Trophoblast cell (in vitro differentiated cells and primary cell): ENCODE measurements around the gene PIK3CB.

ENCODE experiments used
- DNase-seq, 2 donors: peaks; one replicate each; pipeline ENCODE4 v3.0.0-alpha.2; 2016
- H2AFZ ChIP-seq: 2 replicates; pipeline ENCODE4 v1.6.1; 2013; ENCODE audit warnings: low read length, moderate library complexity, mild to moderate bottlenecking; ENCODE audit not compliant: insufficient read depth, poor library complexity
- H2AK5ac ChIP-seq: 2 replicates; pipeline ENCODE4 v1.6.1; 2013; ENCODE audit warnings: mild to moderate bottlenecking, low read length
- H2BK120ac ChIP-seq: 2 replicates; pipeline ENCODE4 v1.6.1; 2013; ENCODE audit warnings: low read length, mild to moderate bottlenecking, moderate library complexity; ENCODE audit not compliant: insufficient read depth, poor library complexity
- H2BK12ac ChIP-seq: 2 replicates; pipeline ENCODE4 v1.6.1; 2013; ENCODE audit warnings: mild to moderate bottlenecking, low read length, moderate library complexity
- H2BK5ac ChIP-seq: 2 replicates; pipeline ENCODE4 v1.6.1; 2013; ENCODE audit warnings: low read length, low read depth, moderate library complexity, mild to moderate bottlenecking; ENCODE audit not compliant: poor library complexity
- H3K14ac ChIP-seq: 2 replicates; pipeline ENCODE4 v1.6.1; 2013; ENCODE audit warnings: mild to moderate bottlenecking, low read length
- H3K18ac ChIP-seq: 2 replicates; pipeline ENCODE4 v1.6.1; 2013; ENCODE audit warnings: mild to moderate bottlenecking, low read length
- H3K23ac ChIP-seq: 2 replicates; pipeline ENCODE4 v1.6.1; 2013; ENCODE audit warnings: low read length
- H3K27ac ChIP-seq: 2 replicates; pipeline ENCODE4 v1.5.1; 2013; ENCODE audit warnings: low read depth, mild to moderate bottlenecking, inconsistent platforms, low read length, moderate library complexity
- H3K27me3 ChIP-seq: 2 replicates; pipeline ENCODE4 v1.6.1; 2013; ENCODE audit warnings: inconsistent platforms, mild to moderate bottlenecking, low read length, moderate library complexity; ENCODE audit not compliant: insufficient read depth
- H3K36me3 ChIP-seq, 2 experiments: 1 replicate in 1 of 2; 2 replicates in 1 of 2; pipeline ENCODE4 v1.6.1; 2013; ENCODE audit warnings: low read length in 2 of 2, mild to moderate bottlenecking in 2 of 2, moderate library complexity in 1 of 2; ENCODE audit not compliant: insufficient read depth in 2 of 2, control insufficient read depth in 1 of 2
- H3K4ac ChIP-seq: 2 replicates; pipeline ENCODE4 v1.6.1; 2013; ENCODE audit warnings: low read depth, mild to moderate bottlenecking, low read length, moderate library complexity
- H3K4me1 ChIP-seq, 2 experiments: 1 replicate in 1 of 2; 2 replicates in 1 of 2; pipeline ENCODE4 v1.6.1; 2013; ENCODE audit warnings: low read length in 2 of 2, mild to moderate bottlenecking in 2 of 2, moderate library complexity in 1 of 2; ENCODE audit not compliant: insufficient read depth in 2 of 2, control insufficient read depth in 1 of 2
- H3K4me2 ChIP-seq: 2 replicates; pipeline ENCODE4 v1.6.1; 2013; ENCODE audit warnings: inconsistent platforms, mild to moderate bottlenecking, low read length, moderate library complexity
- H3K4me3 ChIP-seq: 2 replicates; pipeline ENCODE4 v1.5.1; 2013; ENCODE audit warnings: mild to moderate bottlenecking, low read depth, low read length, inconsistent platforms
- H3K79me1 ChIP-seq: one replicate; pipeline ENCODE4 v1.6.1; 2013; ENCODE audit warnings: low read length
- H3K79me2 ChIP-seq: 2 replicates; pipeline ENCODE4 v1.6.1; 2013; ENCODE audit warnings: low read length, mild to moderate bottlenecking; ENCODE audit not compliant: control insufficient read depth, insufficient read depth, poor library complexity
- H3K9ac ChIP-seq: 2 replicates; pipeline ENCODE4 v1.6.1; 2013; ENCODE audit warnings: mild to moderate bottlenecking, low read length
- H3K9me3 ChIP-seq: 2 replicates; pipeline ENCODE4 v1.6.1; 2013; ENCODE audit warnings: low read depth, mild to moderate bottlenecking, control low read depth, inconsistent platforms, low read length; ENCODE audit not compliant: insufficient read depth
- H4K12ac ChIP-seq: 2 replicates; pipeline ENCODE4 v1.6.1; 2013; ENCODE audit warnings: low read depth, mild to moderate bottlenecking, low read length, moderate library complexity
- H4K8ac ChIP-seq: 2 replicates; pipeline ENCODE4 v1.6.1; 2013; ENCODE audit warnings: low read depth, mild to moderate bottlenecking, low read length, moderate library complexity
- H4K91ac ChIP-seq: one replicate; pipeline ENCODE4 v1.6.1; 2013; ENCODE audit warnings: low read depth, mild to moderate bottlenecking, low read length, moderate library complexity
- WGBS: extraction: QIAGEN DNeasy Blood & Tissue Kit; methylation state at CpG from one replicate; pipeline ENCODE4 v1.1.7; 2013; ENCODE audit warnings: missing lambda C conversion rate; ENCODE audit not compliant: insufficient read length, insufficient coverage; ENCODE audit errors: extremely low coverage; 5-methylcytosine and 5-hydroxymethylcytosine counted together

PIK3CB gene

GRCh38 chr3:138771585-138771984 is 63.1 kb downstream of the PIK3CB start:
- Histone ChIP-seq H3K79me1 (peaks cover 3% of the 10 kb centered on the region), H3K4me1 (peaks cover 3% of the 10 kb centered on the region in 2 experiments), H3K4ac (no peak overlapping the region), H3K4me3 (no peak overlapping the region), H2BK120ac (no peak overlapping the region), H2AFZ (no peak overlapping the region), H4K12ac (no peak overlapping the region), H3K14ac (no peak overlapping the region), H3K9ac (no peak overlapping the region), H3K18ac (no peak overlapping the region), H2BK12ac (no peak overlapping the region), H3K27me3 (no peaks in the 10 kb centered on the region), H3K36me3 (peaks cover 15 to 17% of the 10 kb centered on the region in 2 experiments), H3K27ac (no peak overlapping the region), H4K8ac (no peak overlapping the region), H3K23ac (no peak overlapping the region), H3K9me3 (peaks cover 17% of the 10 kb centered on the region), H3K79me2 (no peaks in the 10 kb centered on the region), H2AK5ac (no peak overlapping the region), H4K91ac (no peak overlapping the region), H3K4me2 (no peak overlapping the region), H2BK5ac (no peak overlapping the region)
- DNase-seq = no peak
- no CpG with 5 or more reads among the region's 2 CpGs for WGBS

- H3K27ac ChIP-seq = no peak overlapping the region
- no peaks in the 10 kb centered on the region for H3K27me3 ChIP-seq
- H3K79me1 ChIP-seq = no peaks in the 10 kb centered on the region
- no peak overlapping the region for H2BK12ac ChIP-seq
- H3K4me3 ChIP-seq = no peak overlapping the region
- no peak overlapping the region for H4K12ac ChIP-seq
- H3K4me1 ChIP-seq = no peaks in the 10 kb centered on the region
- H3K9me3 ChIP-seq = peaks cover 17% of the 10 kb centered on the region
- H4K8ac ChIP-seq = no peak overlapping the region
- no peak overlapping the region for H3K4me2 ChIP-seq
- no peak overlapping the region for H2AK5ac ChIP-seq
- H2AFZ ChIP-seq = no peak overlapping the region
- H3K36me3 ChIP-seq = peaks cover 15 to 17% of the 10 kb centered on the region in 2 experiments
- no peak overlapping the region for H2BK5ac ChIP-seq
- DNase-seq = no peak
- H3K4ac ChIP-seq = no peak overlapping the region
- H3K18ac ChIP-seq = no peak overlapping the region
- no peak overlapping the region for H3K23ac ChIP-seq
- no peak overlapping the region for H2BK120ac ChIP-seq
- no peak overlapping the region for H3K9ac ChIP-seq
- no peak overlapping the region for H4K91ac ChIP-seq
- H3K14ac ChIP-seq = no peak overlapping the region
- no peaks in the 10 kb centered on the region for H3K79me2 ChIP-seq
These were observed 65.1 kb downstream of the PIK3CB start for GRCh38 chr3:138769616-138770015.

GRCh38 chr3:138768946-138769345 is 65.8 kb downstream of the PIK3CB start:
- H2AK5ac ChIP-seq = no peak overlapping the region
- no peak overlapping the region for H3K4me3 ChIP-seq
- no peak overlapping the region for H3K14ac ChIP-seq
- H3K4ac ChIP-seq = no peak overlapping the region
- H4K8ac ChIP-seq = no peak overlapping the region
- no peak overlapping the region for H3K27ac ChIP-seq
- no peak overlapping the region for H3K18ac ChIP-seq
- H3K4me1 ChIP-seq = no peaks in the 10 kb centered on the region
- no peaks in the 10 kb centered on the region for H3K27me3 ChIP-seq
- no peak overlapping the region for H2BK12ac ChIP-seq
- DNase-seq = no peak
- peaks cover 15 to 17% of the 10 kb centered on the region in 2 experiments for H3K36me3 ChIP-seq
- H3K4me2 ChIP-seq = no peak overlapping the region
- H3K23ac ChIP-seq = no peak overlapping the region
- no peaks in the 10 kb centered on the region for H3K79me1 ChIP-seq
- H3K9ac ChIP-seq = no peak overlapping the region
- H4K12ac ChIP-seq = no peak overlapping the region
- H2BK120ac ChIP-seq = no peak overlapping the region
- no peak overlapping the region for H2AFZ ChIP-seq
- no peaks in the 10 kb centered on the region for H3K79me2 ChIP-seq
- peaks cover 17% of the 10 kb centered on the region for H3K9me3 ChIP-seq
- H4K91ac ChIP-seq = no peak overlapping the region
- no peak overlapping the region for H2BK5ac ChIP-seq
- no CpG with 5 or more reads among the region's 5 CpGs for WGBS

GRCh38 chr3:138768125-138768524 is 66.6 kb downstream of the PIK3CB start:
- Histone ChIP-seq H3K4me2 (no peak overlapping the region), H3K36me3 (peaks cover 15 to 17% of the 10 kb centered on the region in 2 experiments), H2AFZ (no peak overlapping the region), H2BK12ac (no peak overlapping the region), H3K79me2 (no peaks in the 10 kb centered on the region), H4K8ac (no peak overlapping the region), H3K4ac (no peak overlapping the region), H2AK5ac (no peak overlapping the region), H3K27me3 (no peaks in the 10 kb centered on the region), H3K18ac (no peak overlapping the region), H3K4me1 (no peaks in the 10 kb centered on the region), H3K14ac (no peak overlapping the region), H4K91ac (no peak overlapping the region), H3K27ac (no peak overlapping the region), H2BK120ac (no peak overlapping the region), H3K4me3 (no peak overlapping the region), H3K9ac (no peak overlapping the region), H2BK5ac (no peak overlapping the region), H3K9me3 (peaks cover 17% of the 10 kb centered on the region), H4K12ac (no peak overlapping the region), H3K79me1 (no peaks in the 10 kb centered on the region), H3K23ac (no peak overlapping the region)
- WGBS = no CpG with 5 or more reads among the region's 1 CpG
- no peak for DNase-seq
